RPMI7951 (cell line): ENCODE results near the gene NACC1. TPM values are rescaled to one million over a fixed set of nuclear protein-coding genes. Genes with fewer than 3 reads are reported as not detected.

Experiments used
- DNase-seq: peaks from one replicate; pipeline ENCODE4 v3.0.0-alpha.2; 2012; ENCODE audit warnings: low read depth
- total RNA-seq: library from RNA; depleted of rRNA; stranded (reverse); fragments of >200 nt; shearing (Covaris generic); gene quantifications from 2 replicates; pipeline ENCODE4 v1.2.3, GENCODE V29; 2014

The NACC1 gene
- total RNA-seq, 1 experiment from 2014 or later: 28.0 TPM

GRCh38 chr19:13120817-13121216 is 2.8 kb downstream of the NACC1 start:
- no peak for DNase-seq

DNA sequence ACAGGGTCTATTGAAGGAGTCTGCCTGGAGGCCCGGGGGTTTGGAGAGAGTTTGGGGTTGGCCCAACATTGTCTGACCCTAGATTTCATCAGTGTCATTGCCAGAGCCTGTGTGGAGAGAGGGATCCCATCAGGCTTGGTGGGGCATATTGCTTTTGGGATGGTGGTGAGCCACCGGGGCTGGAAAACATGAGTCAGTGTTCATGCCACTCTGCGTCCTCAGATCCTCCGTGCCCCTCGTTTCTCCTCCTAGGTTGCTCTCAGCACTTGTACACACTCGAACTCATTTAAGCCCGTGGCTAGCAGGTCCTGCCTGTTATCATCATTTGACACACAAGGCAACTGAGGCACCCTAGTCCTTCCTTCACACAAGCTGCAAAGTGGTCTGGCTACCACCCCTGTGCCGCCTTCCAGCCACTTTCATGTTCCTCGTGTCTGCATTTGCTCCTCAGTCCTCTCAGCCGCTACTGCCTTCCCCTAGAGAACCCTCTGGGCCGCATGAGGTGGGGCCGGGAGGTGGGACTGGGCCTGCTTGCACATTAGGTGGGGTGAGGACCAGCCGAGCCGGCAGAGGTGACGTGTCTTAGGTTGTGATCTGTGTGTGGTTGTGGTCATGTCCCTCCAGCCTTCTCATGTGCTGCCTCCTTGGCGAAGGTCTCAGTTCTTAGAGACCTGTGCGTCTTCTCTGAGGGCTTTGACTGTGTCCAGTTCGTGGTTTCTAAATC is 3.6 kb downstream of the NACC1 start:
- no peak for DNase-seq

- no peak for DNase-seq
Observed at GRCh38 chr19:13122275-13122878, 4.3 kb downstream of the NACC1 start.

DNA sequence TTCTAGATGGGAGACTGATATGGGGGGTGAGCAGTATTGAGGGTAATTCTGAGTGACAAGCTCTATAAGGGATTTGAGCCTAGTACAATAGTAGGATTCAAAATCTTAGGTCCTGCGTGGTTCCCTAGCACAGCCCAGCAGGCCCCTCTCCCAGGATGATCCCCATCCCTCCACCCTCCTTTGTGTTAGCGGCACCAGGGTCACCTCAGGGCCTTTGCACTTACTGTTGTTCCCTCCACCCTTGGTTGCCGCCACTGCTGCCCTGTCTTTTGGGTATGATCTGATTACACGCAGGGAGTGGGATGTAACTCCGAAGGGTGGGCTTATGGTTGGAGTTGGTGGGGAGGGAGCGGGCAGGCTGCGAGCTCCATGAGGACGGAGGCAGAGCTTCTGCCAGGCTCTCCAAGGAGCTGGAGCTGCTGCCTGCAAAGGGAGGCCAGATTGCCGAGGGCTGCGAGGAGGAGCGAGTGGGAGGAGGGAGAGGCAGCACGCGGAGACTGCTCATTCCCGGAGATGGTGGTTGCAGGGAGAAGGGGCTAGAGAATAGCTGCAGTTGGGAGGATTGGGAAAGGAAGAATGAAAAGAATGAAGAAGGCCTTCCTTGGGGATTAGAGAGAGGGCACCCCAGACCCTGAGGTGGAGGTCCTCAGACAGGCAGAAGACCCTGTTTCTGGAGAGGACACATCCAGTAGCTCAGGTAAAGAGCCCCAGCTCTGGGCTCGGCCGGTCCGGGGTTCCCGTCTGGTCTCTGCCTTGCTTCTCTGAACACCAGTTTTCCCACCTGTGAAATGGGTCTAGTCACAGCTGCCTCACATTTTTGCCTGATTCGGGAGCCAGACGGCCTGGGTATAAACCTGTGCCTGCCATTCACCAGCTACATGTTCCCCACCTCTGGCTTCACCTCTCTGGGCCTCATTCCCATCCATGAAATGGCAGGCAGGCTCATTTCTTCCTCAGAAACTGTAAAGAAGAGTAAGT is 5.2 kb downstream of the NACC1 start:
- DNase-seq: no peak

DNA sequence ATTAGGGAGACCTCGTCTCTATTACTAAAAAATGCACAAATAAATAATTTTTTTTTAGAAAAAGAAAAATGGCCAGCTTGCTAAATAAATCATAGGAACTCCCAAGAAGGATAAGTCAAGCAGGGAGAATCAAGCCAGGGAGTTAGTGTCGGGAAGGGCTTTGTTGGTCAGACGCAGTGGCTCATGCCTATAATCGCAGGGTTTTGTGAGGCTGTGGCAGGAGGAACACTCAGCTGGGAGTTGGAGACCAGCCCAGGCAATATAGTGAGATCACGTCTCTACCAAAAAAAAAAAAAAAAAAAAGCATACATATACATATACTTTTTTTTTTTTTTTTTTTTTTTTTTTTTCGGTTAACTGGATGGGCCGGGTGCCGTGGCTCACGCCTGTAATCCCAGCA is 9.0 kb downstream of the NACC1 start:
- no peak for DNase-seq

DNA sequence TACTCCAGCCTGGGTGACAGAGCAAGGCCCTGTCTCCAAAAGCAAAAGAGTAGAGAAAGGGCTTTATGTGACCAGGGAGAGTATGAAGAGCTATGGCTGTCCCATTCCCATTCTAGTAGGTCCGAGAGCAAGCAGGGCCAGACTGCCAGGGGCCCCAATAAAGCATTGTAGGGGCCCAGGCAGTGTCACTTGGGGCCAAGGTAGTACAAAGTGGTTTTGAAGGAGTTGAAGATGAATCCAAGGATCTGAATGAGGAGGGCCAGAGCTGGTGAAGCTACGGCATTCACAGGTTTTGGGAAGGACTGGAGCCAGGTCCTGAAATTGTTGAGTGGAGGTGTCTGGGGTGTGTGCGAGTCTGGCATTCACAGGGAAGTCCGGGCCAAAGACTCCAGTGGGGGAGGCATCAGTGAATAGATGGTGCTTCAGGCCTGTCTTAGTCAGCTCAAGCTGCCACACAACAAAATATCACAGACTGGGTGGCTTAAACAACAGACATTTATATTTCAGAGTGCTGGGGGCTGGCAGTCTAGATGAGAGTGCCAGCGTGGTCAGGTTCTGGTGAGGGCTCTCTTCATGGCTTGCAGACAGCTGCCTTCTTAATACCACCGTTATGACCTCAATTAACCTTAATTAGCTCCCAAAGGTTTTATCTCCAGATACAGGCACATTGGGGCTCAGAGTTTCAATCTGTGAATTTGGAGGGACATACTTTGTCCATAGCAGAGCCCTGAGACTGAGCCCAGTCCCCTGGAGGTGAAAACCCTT is 9.9 kb downstream of the NACC1 start:
- DNase-seq: no peak

DNA sequence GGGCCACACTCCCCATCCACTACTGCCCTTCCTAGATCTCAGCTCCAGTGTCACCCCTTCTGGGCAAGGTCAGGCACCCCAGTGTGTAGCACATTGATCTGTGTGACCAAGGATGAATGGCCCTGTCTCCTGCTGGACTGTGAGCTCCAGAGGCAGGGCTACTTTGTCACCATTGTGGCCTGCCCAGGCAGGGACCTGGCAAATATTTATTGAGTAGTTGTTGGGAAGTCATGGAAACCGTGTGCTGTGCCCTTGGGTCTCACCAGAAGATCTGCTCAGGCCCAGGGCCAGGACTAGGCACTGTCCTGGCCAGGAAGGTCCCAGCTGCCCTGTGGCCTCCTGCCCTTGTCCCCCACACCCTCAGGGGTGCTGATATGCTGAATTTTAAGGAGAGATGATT is 10.5 kb downstream of the NACC1 start:
- no peak for DNase-seq

GRCh38 chr19:13129384-13129783 is 11.3 kb downstream of the NACC1 start:
- DNase-seq: no peak

DNA sequence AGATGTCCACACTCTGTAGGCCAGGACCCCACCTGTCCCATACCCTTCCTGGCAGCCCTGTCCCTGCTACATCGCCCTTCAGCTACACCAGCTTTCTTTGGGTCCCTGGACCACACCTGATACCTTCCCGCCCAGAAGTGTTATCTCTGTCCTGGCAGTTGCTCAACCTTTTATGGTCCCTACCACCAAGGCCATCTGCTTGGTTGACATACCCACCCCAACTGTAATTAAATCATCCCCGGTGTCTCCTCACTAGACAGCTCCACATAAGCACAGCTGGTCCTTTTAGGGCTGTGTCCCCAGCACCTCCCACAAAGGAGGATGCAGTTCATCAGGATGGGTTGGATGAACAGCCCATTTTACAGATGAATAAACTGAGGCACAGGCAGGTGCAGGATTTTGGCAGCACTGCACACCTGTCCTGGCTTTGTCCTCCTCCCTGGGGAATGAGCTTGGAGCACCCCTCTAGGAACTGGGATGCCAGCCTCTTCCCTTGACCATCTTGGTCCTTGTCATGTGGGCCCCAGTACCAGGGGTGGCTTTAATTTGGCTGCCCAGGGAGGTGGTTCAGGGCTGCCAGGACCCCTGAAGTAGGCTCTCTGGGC is 12.9 kb downstream of the NACC1 start:
- DNase-seq: no peak

DNA sequence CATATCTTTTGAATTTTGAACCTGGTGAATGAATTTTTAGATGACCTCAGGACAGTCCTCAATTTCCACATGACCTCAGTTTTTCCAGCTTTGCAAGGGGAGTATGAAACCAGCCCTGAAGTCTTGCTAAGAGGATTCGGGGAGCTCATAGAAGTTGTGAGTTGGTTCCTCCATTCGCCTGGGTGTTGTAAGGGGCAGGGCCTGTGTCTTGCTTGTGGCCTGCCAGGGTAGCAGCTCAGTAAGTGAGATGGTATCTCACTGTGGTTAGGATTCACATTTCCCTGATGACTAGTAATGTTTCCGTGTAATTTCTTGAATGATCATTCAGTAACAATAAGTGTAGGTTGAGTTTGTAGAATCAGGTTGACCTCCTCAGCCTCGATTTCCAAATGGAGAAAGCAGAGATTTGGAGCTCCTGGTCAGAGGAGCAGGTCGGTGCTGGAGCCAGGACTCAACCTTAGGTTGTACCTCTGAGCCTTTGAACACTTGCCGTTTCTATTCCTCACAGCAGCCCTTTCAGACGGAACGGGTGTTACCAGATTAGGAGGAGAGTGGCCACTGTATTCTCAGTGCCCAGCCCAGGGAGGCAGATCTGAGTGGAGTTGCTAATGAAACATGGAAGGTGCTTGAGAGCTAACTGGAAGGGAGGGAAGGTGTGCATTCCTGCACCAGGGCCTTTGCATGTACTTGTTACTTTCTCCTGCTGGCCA is 14.6 kb downstream of the NACC1 start:
- peak; percentile 81 for DNase-seq

DNA sequence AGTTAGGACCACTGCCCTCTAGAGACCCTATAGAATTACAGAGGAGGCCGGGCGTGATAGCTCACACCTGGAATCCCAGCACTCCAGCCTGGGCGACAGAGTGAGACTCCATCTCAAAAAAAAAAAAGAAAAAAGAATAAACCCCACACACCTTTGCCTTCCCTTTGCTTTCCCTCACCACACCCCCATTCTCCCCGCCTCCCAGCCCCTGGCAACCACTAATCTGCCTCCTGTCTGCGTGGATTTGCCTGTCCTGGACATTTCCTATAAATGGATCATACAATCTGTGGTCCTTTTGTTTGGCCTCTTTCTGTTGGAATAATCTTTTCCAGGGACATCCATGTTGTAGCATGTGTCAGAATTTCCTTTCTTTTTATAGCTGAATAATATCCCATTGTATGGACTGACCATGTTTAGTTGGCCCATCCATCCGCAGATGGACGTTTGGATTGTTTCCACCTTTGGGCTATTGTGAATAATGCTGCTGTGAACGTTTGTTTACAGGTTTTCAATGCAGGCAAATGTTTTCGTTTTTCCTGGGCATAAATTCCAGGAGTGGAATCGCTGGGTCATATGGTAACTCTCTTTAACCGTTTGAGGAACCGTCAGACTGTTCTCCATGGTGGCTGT is 15.3 kb downstream of the NACC1 start:
- DNase-seq: no peak

- DNase-seq: no peak
Observed at GRCh38 chr19:13134626-13135025, 16.6 kb downstream of the NACC1 start.

- DNase-seq: no peak
Observed at GRCh38 chr19:13135068-13136062, 17.3 kb downstream of the NACC1 start.

- DNase-seq: no peak
Observed at GRCh38 chr19:13137290-13137794, 19.3 kb downstream of the NACC1 start.

GRCh38 chr19:13138171-13138915 is 20.3 kb downstream of the NACC1 start:
- no peak for DNase-seq

DNA sequence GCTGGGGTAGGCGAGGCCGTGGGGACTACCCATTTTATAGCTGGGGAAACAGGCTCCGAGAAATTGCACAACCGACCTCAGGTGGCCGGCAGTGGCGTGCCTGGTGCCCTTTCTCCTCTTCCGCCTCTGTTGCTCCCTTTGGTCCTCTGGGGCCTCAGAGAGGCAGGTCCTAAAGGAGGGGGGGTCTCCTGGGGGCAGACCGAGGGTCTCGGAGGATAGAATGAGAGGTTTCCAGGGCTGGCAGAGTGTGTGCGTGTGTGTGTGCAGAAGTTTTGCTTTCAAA is 20.8 kb downstream of the NACC1 start:
- no peak for DNase-seq

DNA sequence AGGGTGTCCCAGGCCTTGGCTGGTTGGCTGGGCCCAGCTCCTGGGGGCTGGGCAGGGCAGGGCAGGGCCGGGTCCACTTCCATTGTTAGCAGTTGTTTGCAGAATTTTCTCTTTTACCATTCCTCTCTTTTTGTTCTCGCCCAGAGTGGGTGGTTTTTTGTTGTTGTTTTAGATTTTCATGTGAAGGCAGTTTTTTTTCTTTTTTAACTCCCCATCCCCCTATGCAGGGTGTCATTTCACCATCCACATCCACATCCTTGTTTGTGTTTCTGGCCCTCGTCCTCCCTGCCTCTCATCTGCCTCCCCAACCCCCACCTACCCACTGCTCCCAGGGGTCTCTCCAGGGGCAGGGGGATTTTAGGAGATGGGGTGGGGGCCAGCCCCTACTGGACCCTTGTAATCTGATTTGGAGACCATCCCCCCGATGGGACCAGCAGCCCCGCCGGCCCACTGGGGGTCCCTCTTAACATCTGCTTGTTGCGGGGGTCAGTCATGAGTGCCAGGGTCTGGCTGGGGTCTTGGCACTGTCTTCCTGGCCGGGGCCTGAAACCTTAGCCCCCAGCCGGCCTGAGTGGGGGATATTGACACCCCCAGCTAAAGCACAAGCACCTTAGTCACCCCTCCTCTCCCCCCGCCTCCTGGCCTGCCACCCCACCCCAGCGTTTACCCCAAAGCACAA is 21.7 kb downstream of the NACC1 start:
- no peak for DNase-seq
